PC-3 (cell line): ENCODE data around the gene ACP2. TPM values are rescaled to one million over a fixed set of nuclear protein-coding genes. Genes with fewer than 3 reads are reported as not detected.
A peak's percentile ranks its signal among the peaks of the same experiment; 100 is the strongest.
"Not testable (repeated sequence)": the region's sequence is repeated elsewhere in the genome, so short reads cannot be mapped to it uniquely, and the experiment has no call there.

Experiments used
- ATAC-seq: fragments of 200-7000 bp; cut with Tn5 transposase; 2 replicates; pipeline ENCODE4 v1.9.1; 2020; ENCODE audit warnings: mild to moderate bottlenecking, moderate library complexity
- BruUV-seq: library from RNA; stranded (reverse); fragments of 400-500 nt; replicated peaks from 2 replicates; lab custom pipeline; 2021; lab: Mats Ljungman, UMichigan
- CTCF ChIA-PET: fragments of 300-600 bp; sonication (Branson Sonifier 250); formaldehyde crosslinking; loops from one replicate; lab custom pipeline; 2022; ENCODE audit warnings: antibody characterized with exemption; lab: Charles Lee
- POLR2A ChIA-PET: fragments of 300-600 bp; sonication (Branson Sonifier 250); formaldehyde crosslinking; loops from one replicate; lab custom pipeline; 2022; ENCODE audit warnings: antibody characterized with exemption; ENCODE audit not compliant: unreplicated experiment; lab: Charles Lee
- DNase-seq: peaks from one replicate; pipeline ENCODE4 v3.0.0-alpha.2; 2015
- H2AFZ ChIP-seq: fragments of 300-600 bp; sonication (generic); 2 replicates; pipeline ENCODE4 v1.6.0; 2016; ENCODE audit warnings: antibody characterized with exemption, low read length
- H3F3A ChIP-seq: fragments of 300-600 bp; sonication (generic); one replicate; pipeline ENCODE4 v1.6.0; 2017; ENCODE audit warnings: antibody characterized with exemption, low read length, control low read depth, mild to moderate bottlenecking; ENCODE audit not compliant: unreplicated experiment
- H3K27ac ChIP-seq: fragments of 300-600 bp; sonication (generic); 2 replicates; pipeline ENCODE4 v1.5.1; 2016; ENCODE audit warnings: mild to moderate bottlenecking, low read length
- H3K27me3 ChIP-seq: fragments of 300-600 bp; sonication (generic); 2 replicates; pipeline ENCODE4 v1.6.1; 2016; ENCODE audit warnings: low read length, mixed read lengths
- H3K36me3 ChIP-seq: fragments of 300-600 bp; sonication (generic); 2 replicates; pipeline ENCODE4 v1.6.1; 2016; ENCODE audit warnings: low read depth, mixed run types, low read length, mixed read lengths
- H3K4me1 ChIP-seq: fragments of 300-600 bp; sonication (generic); 2 replicates; pipeline ENCODE4 v1.5.1; 2016; ENCODE audit warnings: low read length; ENCODE audit not compliant: insufficient read depth
- H3K4me2 ChIP-seq: fragments of 300-600 bp; sonication (generic); 2 replicates; pipeline ENCODE4 v1.6.0; 2016; ENCODE audit warnings: low read length
- H3K4me3 ChIP-seq: fragments of 300-600 bp; sonication (generic); 2 replicates; pipeline ENCODE4 v1.5.1; 2016; ENCODE audit warnings: mild to moderate bottlenecking, low read length, mixed read lengths
- H3K79me2 ChIP-seq: fragments of 300-600 bp; sonication (generic); 2 replicates; pipeline ENCODE4 v1.6.1; 2017; ENCODE audit warnings: low read length, mixed read lengths
- H3K9ac ChIP-seq: fragments of 300-600 bp; sonication (generic); 2 replicates; pipeline ENCODE4 v1.6.0; 2016; ENCODE audit warnings: mild to moderate bottlenecking, low read length
- H3K9me2 ChIP-seq: fragments of 300-600 bp; sonication (generic); replicated peaks from 2 replicates; pipeline ENCODE4 v1.6.1; 2016; ENCODE audit warnings: mixed run types, low read length, mixed read lengths
- H3K9me3 ChIP-seq: fragments of 300-600 bp; sonication (generic); 2 replicates; pipeline ENCODE4 v1.6.1; 2016; ENCODE audit warnings: low read length, mixed read lengths
- H4K20me1 ChIP-seq: fragments of 300-600 bp; sonication (generic); 2 replicates; pipeline ENCODE4 v1.6.1; 2016; ENCODE audit warnings: low read length, mixed read lengths
- CTCF ChIP-seq: fragments of 300-600 bp; sonication (generic); conservative IDR thresholded peaks from 2 replicates; pipeline ENCODE4 v1.5.1; 2017; ENCODE audit warnings: antibody characterized with exemption, low read depth, mild to moderate bottlenecking, low read length
- EZH2 ChIP-seq: fragments of 300-600 bp; sonication (generic); IDR thresholded peaks from one replicate; pipeline ENCODE4 v1.6.1; 2017; ENCODE audit warnings: antibody characterized with exemption, mild to moderate bottlenecking, low read length; ENCODE audit not compliant: unreplicated experiment
- EZH2phosphoT487 ChIP-seq: fragments of 300-600 bp; sonication (generic); IDR thresholded peaks from 2 replicates; pipeline ENCODE4 v1.6.1; 2018; ENCODE audit warnings: mild to moderate bottlenecking, antibody characterized with exemption, low read length, borderline replicate concordance
- intact Hi-C: fragments of 100-400 bp; cut with micrococcal nuclease; formaldehyde crosslinking; loops from 2 replicates; pipeline ENCODE4 v1.9.0; 2023
- total RNA-seq: library from RNA; depleted of rRNA; stranded (reverse); fragments of >200 nt; gene quantifications from 2 replicates; pipeline ENCODE4 v1.2.3, GENCODE V29; 2014

ACP2 gene
- total RNA-seq, 1 experiment from 2014 or later = 26.6 TPM

GRCh38 chr11:47213950-47214565 is 34.6 kb downstream of the ACP2 start:
- DNase-seq = peak; percentile 91
- peak overlapping the region; percentile 77 for H3K4me3 ChIP-seq
- no peaks in the 10 kb centered on the region for H3K27me3 ChIP-seq
- TF ChIP-seq EZH2 (no peak), EZH2phosphoT487 (no peak), CTCF (no peak)
- no peaks in the 10 kb centered on the region for H3K9me2 ChIP-seq
- ChIA-PET POLR2A (interaction anchor here (0.5 to 1.4 kb wide), 9 partner anchors 8 to 46 kb away, joined by 3 to 27 read pairs (median 6); no protein-coding TSS in a partner anchor), CTCF (interaction anchor here (0.5 to 1.7 kb wide), 7 partner anchors 20 to 301 kb away, joined by 3 to 17 read pairs (median 7); no protein-coding TSS in a partner anchor)
- peak overlapping the region; percentile 93 for H3K9ac ChIP-seq
- TSS peak; percentile 74 for BruUV-seq
- intact Hi-C loops = loop anchor here (1.0 to 2.0 kb wide), 2 partner anchors 29 to 37 kb away; partner anchors contain the start of gene ARFGAP2
- H3F3A ChIP-seq = no peaks in the 10 kb centered on the region
- H3K9me3 ChIP-seq = no peaks in the 10 kb centered on the region
- peaks cover 32% of the 10 kb centered on the region for H3K79me2 ChIP-seq
- H2AFZ ChIP-seq = peak overlapping the region; percentile 96
- H3K4me1 ChIP-seq = peaks cover 25% of the 10 kb centered on the region
- peak overlapping the region; percentile 83 for H3K27ac ChIP-seq
- H3K36me3 ChIP-seq = no peaks in the 10 kb centered on the region
- H4K20me1 ChIP-seq = no peaks in the 10 kb centered on the region
- H3K4me2 ChIP-seq = peak overlapping the region; percentile 97
- peak; percentile 78 for ATAC-seq

GRCh38 chr11:47212938-47213337 is 35.7 kb downstream of the ACP2 start:
- peaks cover 25% of the 10 kb centered on the region for H3K4me1 ChIP-seq
- TF ChIP-seq EZH2 = no peak
- no peak for TF ChIP-seq CTCF
- TF ChIP-seq EZH2phosphoT487 = no peak
- ATAC-seq (no peak), DNase-seq (no peak)
- H3K4me3 ChIP-seq = no peak overlapping the region
- no peaks in the 10 kb centered on the region for H3K27me3 ChIP-seq
- H3K36me3 ChIP-seq = no peaks in the 10 kb centered on the region
- POLR2A ChIA-PET = no interaction called here
- H3K9me3 ChIP-seq = no peaks in the 10 kb centered on the region
- peaks cover 22% of the 10 kb centered on the region for H3K79me2 ChIP-seq
- no peak overlapping the region for H3K9ac ChIP-seq
- H4K20me1 ChIP-seq = no peaks in the 10 kb centered on the region
- H3K27ac ChIP-seq = no peak overlapping the region
- intact Hi-C loops = no loop called here
- H3K4me2 ChIP-seq = no peak overlapping the region
- no TSS peak for BruUV-seq
- no peak overlapping the region for H2AFZ ChIP-seq
- H3K9me2 ChIP-seq = no peaks in the 10 kb centered on the region
- CTCF ChIA-PET = no interaction called here
- no peaks in the 10 kb centered on the region for H3F3A ChIP-seq

- H3F3A ChIP-seq = no peaks in the 10 kb centered on the region
- H4K20me1 ChIP-seq = no peaks in the 10 kb centered on the region
- ChIA-PET POLR2A (no interaction called here), CTCF (no interaction called here)
- no peak overlapping the region for H3K4me2 ChIP-seq
- H3K27me3 ChIP-seq = no peaks in the 10 kb centered on the region
- no TSS peak for BruUV-seq
- TF ChIP-seq EZH2 (no peak), EZH2phosphoT487 (no peak), CTCF (no peak)
- DNase-seq (no peak), ATAC-seq (no peak)
- no peaks in the 10 kb centered on the region for H3K9me2 ChIP-seq
- no peak overlapping the region for H2AFZ ChIP-seq
- H3K27ac ChIP-seq = no peak overlapping the region
- no peaks in the 10 kb centered on the region for H3K79me2 ChIP-seq
- intact Hi-C loops = no loop called here
- no peaks in the 10 kb centered on the region for H3K9me3 ChIP-seq
- no peak overlapping the region for H3K9ac ChIP-seq
- peaks cover 14% of the 10 kb centered on the region for H3K4me1 ChIP-seq
- no peak overlapping the region for H3K4me3 ChIP-seq
- H3K36me3 ChIP-seq = no peaks in the 10 kb centered on the region
Observed at GRCh38 chr11:47208628-47209027, 40.0 kb downstream of the ACP2 start.

- H3K4me3 ChIP-seq, H3K4me2 ChIP-seq, H4K20me1 ChIP-seq, POLR2A ChIA-PET, H3K9ac ChIP-seq, BruUV-seq, H3K9me3 ChIP-seq, H3K79me2 ChIP-seq, H3K36me3 ChIP-seq, ATAC-seq, intact Hi-C loops, CTCF ChIA-PET, H3K27me3 ChIP-seq, H3K9me2 ChIP-seq, H3K27ac ChIP-seq, H3F3A ChIP-seq, DNase-seq, H2AFZ ChIP-seq: not testable (repeated sequence)
- peaks cover 14% of the 10 kb centered on the region for H3K4me1 ChIP-seq
Observed at GRCh38 chr11:47208008-47208552, 40.5 kb downstream of the ACP2 start.
